Measurements from ENCODE around the gene DNAJC11.

The DNAJC11 gene

DNA sequence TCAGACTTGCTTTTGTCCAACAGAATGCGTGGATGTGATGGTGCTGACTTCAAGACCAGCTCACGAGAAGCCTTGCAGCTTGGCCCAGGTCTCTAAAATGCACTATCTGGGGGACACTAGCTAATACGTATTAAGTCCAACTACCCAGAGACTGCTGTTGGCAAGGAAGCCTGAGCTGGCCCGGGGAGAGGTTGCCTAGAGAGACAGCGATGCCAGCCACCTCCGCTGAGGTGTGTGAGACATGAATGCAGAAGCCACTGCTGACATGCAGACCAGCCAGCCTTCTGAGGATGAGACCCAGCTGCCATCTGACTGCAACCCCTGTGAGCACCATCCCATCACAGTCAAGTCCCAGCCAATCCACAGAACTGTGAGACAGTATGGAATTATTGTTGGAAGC is 44.5 kb downstream of the DNAJC11 start:
- Histone ChIP-seq H3K27ac (ENCODE audit: low read length, poor library complexity, severe bottlenecking) (no peak overlapping the region), H3K27me3 (ENCODE audit: control insufficient read depth in 1 of 2, insufficient read depth in 1 of 2, low read length in 2 of 2) (no peaks in the 10 kb centered on the region), H3K4me2 (ENCODE audit: low read length, poor library complexity, severe bottlenecking) (no peak overlapping the region), H3K4me3 (ENCODE audit: insufficient read depth in 1 of 2, low read depth in 1 of 2, low read length in 2 of 2) (no peak overlapping the region), H2BK12ac (ENCODE audit: low read length in 2 of 2) (no peak overlapping the region), H3K9ac (ENCODE audit: low read length) (no peak overlapping the region), H2AK5ac (ENCODE audit: low read length, severe bottlenecking) (no peak overlapping the region), H2BK15ac (ENCODE audit: low read depth, poor library complexity, severe bottlenecking) (no peak overlapping the region), H4K91ac (ENCODE audit: low read length) (no peak overlapping the region), H3K23ac (ENCODE audit: low read length in 2 of 2) (no peak overlapping the region), H2AFZ (ENCODE audit: low read depth, low read length) (no peak overlapping the region), H3K18ac (ENCODE audit: low read depth in 1 of 2, low read length in 2 of 2) (no peak overlapping the region), H3K4ac (ENCODE audit: low read depth in 1 of 2, low read length in 2 of 2) (no peak overlapping the region), H3K14ac (ENCODE audit: low read length in 2 of 2) (no peak overlapping the region), H2BK5ac (ENCODE audit: low read depth, low read length, poor library complexity, severe bottlenecking) (no peak overlapping the region), H4K8ac (ENCODE audit: low read length) (no peak overlapping the region), H2BK120ac (ENCODE audit: low read depth, low read length) (no peak overlapping the region), H3K4me1 (ENCODE audit: control insufficient read depth, insufficient read depth, low read depth, low read length) (peaks cover 15% of the 10 kb centered on the region), H3K36me3 (ENCODE audit: control insufficient read depth in 1 of 2, insufficient read depth in 2 of 2, low read depth in 1 of 2, low read length in 2 of 2) (peaks cover 27 to 33% of the 10 kb centered on the region in 2 experiments), H3K9me3 (ENCODE audit: control insufficient read depth, low read length) (no peaks in the 10 kb centered on the region), H3K79me1 (replicated peaks; ENCODE audit: low read length, poor library complexity, severe bottlenecking) (peaks cover 25% of the 10 kb centered on the region)
- WGBS = 97% methylated on average over 6 of the region's 6 CpGs
- DNase-seq = no peak

DNA sequence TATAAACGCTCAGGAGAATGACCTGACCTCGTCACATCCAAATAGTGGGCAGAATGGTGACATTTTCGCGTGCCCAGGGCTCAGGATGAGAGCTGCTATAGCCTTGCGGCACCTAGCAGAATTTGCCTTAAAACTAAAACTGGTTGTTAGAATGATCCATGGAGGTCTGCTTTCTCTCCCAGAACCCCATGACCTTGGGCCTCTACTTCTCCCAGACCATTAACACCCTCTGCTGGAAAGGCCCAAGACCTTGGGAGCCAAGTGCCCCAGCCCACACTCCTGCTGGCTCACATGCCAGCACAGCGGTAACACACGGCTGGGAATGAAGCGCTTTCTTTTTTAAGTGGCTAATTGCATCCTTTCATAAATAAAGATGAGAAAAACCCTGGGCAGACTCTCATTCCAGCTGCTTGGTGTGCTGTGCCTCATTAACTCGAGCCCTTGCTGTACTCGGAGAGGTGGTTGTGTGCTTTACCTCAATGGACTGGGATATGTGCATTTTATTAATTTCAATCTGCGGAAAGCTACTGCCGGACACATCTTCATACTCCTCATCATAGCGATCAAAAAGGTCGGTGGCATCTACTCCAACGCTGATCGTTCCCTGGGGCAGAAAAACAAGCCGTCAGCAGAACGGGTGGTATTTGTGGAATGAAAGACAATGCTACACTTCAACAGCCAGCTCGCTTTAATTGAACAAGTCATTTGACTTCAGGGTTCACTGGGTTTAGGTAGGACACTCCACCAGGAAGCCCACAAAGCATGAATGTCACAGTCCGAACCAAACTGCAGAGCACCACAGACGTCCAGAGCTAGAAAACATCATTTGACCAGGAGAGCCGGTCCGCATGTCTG is 48.0 kb downstream of the DNAJC11 start:
- H3K36me3 ChIP-seq (ENCODE audit: control insufficient read depth in 1 of 2, insufficient read depth in 2 of 2, low read depth in 1 of 2, low read length in 2 of 2) = peaks cover 49 to 50% of the 10 kb centered on the region in 2 experiments

DNA sequence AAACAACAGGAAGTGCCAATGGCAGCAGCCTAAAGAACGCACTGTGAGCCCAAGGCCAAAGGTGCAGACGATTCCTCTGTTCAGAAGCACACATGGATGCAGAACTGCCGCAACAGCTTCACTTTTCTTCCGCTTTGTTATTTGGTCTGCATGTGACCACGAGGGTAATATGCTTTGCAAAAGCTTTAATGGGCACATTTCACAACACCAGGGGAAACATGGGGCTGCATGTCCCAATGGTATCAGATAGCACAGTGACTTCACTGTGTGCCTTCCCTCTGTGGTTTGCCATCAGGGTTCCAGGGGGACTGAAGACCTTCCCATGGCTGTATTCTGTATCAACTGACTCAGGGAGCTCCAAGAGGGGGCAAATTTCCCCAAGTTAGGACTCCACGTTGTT is 48.6 kb downstream of the DNAJC11 start:
- H2AFZ ChIP-seq (ENCODE audit: low read depth, low read length) = no peak overlapping the region
- no peak overlapping the region for H3K9ac ChIP-seq (ENCODE audit: low read length)

More for the DNA sequence above, 48.0 kb downstream of the DNAJC11 start:
- H3K23ac ChIP-seq (ENCODE audit: low read length in 2 of 2) = no peak overlapping the region
- H3K18ac ChIP-seq (ENCODE audit: low read depth in 1 of 2, low read length in 2 of 2) = no peak overlapping the region
- no peak overlapping the region for H4K8ac ChIP-seq (ENCODE audit: low read length)
- H2BK12ac ChIP-seq (ENCODE audit: low read length in 2 of 2) = no peak overlapping the region
- no peak overlapping the region for H2AFZ ChIP-seq (ENCODE audit: low read depth, low read length)
- WGBS = 98% methylated on average over 23 of the region's 23 CpGs
- no peak overlapping the region for H3K4me3 ChIP-seq (ENCODE audit: insufficient read depth in 1 of 2, low read depth in 1 of 2, low read length in 2 of 2)
- peak overlapping the region; percentile 57 for H2AK5ac ChIP-seq (ENCODE audit: low read length, severe bottlenecking)
- peaks cover 19% of the 10 kb centered on the region for H3K79me1 ChIP-seq (replicated peaks; ENCODE audit: low read length, poor library complexity, severe bottlenecking)
- no peak for DNase-seq
- no peak overlapping the region for H2BK5ac ChIP-seq (ENCODE audit: low read depth, low read length, poor library complexity, severe bottlenecking)
- H3K27me3 ChIP-seq (ENCODE audit: control insufficient read depth in 1 of 2, insufficient read depth in 1 of 2, low read length in 2 of 2) = no peaks in the 10 kb centered on the region
- no peak overlapping the region for H4K91ac ChIP-seq (ENCODE audit: low read length)
- H3K4me1 ChIP-seq (ENCODE audit: control insufficient read depth, insufficient read depth, low read depth, low read length) = peaks cover 15% of the 10 kb centered on the region
- no peak overlapping the region for H3K4me2 ChIP-seq (ENCODE audit: low read length, poor library complexity, severe bottlenecking)
- no peak overlapping the region for H2BK120ac ChIP-seq (ENCODE audit: low read depth, low read length)
- no peak overlapping the region for H3K4ac ChIP-seq (ENCODE audit: low read depth in 1 of 2, low read length in 2 of 2)
- no peak overlapping the region for H2BK15ac ChIP-seq (ENCODE audit: low read depth, poor library complexity, severe bottlenecking)
- no peak overlapping the region for H3K14ac ChIP-seq (ENCODE audit: low read length in 2 of 2)
- no peaks in the 10 kb centered on the region for H3K9me3 ChIP-seq (ENCODE audit: control insufficient read depth, low read length)
- H3K27ac ChIP-seq (ENCODE audit: low read length, poor library complexity, severe bottlenecking) = peak overlapping the region; percentile 63
- H3K9ac ChIP-seq (ENCODE audit: low read length) = no peak overlapping the region

DNA sequence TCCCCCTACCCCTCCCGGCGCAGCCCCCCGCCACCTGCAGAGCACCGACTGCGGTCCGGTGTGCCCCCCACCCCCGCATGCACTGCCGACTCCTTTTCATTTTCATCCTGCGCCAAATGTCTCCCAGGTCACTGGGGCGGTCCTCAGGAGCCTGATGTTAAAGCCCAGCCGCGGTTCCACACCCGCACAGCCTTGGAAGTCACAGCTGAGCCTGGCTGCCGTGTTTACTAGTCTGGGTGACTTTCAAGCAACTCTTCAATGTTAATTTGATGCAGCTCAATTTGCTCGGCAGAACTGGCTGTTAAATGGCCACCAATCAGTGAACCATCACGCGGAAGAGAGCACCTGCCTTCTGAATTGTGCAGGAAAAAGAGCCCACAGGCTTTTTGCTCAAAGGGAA is 49.7 kb downstream of the DNAJC11 start:
- Histone ChIP-seq H3K79me1 (replicated peaks; ENCODE audit: low read length, poor library complexity, severe bottlenecking) (peaks cover 9% of the 10 kb centered on the region), H3K4me1 (ENCODE audit: control insufficient read depth, insufficient read depth, low read depth, low read length) (peaks cover 15% of the 10 kb centered on the region), H3K18ac (ENCODE audit: low read depth in 1 of 2, low read length in 2 of 2) (no peak overlapping the region)

More for the DNA sequence above, 48.6 kb downstream of the DNAJC11 start:
- Histone ChIP-seq H3K36me3 (ENCODE audit: control insufficient read depth in 1 of 2, insufficient read depth in 2 of 2, low read depth in 1 of 2, low read length in 2 of 2) (peaks cover 48 to 52% of the 10 kb centered on the region in 2 experiments), H3K9me3 (ENCODE audit: control insufficient read depth, low read length) (no peaks in the 10 kb centered on the region), H3K18ac (ENCODE audit: low read depth in 1 of 2, low read length in 2 of 2) (no peak overlapping the region), H3K4me2 (ENCODE audit: low read length, poor library complexity, severe bottlenecking) (no peak overlapping the region), H2BK5ac (ENCODE audit: low read depth, low read length, poor library complexity, severe bottlenecking) (no peak overlapping the region), H3K4me3 (ENCODE audit: insufficient read depth in 1 of 2, low read depth in 1 of 2, low read length in 2 of 2) (no peak overlapping the region), H4K91ac (ENCODE audit: low read length) (no peak overlapping the region), H2BK12ac (ENCODE audit: low read length in 2 of 2) (no peak overlapping the region), H3K79me1 (replicated peaks; ENCODE audit: low read length, poor library complexity, severe bottlenecking) (peaks cover 17% of the 10 kb centered on the region), H2BK15ac (ENCODE audit: low read depth, poor library complexity, severe bottlenecking) (no peak overlapping the region), H2AK5ac (ENCODE audit: low read length, severe bottlenecking) (peak overlapping the region; percentile 57), H3K23ac (ENCODE audit: low read length in 2 of 2) (no peak overlapping the region), H4K8ac (ENCODE audit: low read length) (no peak overlapping the region), H2BK120ac (ENCODE audit: low read depth, low read length) (no peak overlapping the region), H3K14ac (ENCODE audit: low read length in 2 of 2) (no peak overlapping the region), H3K27ac (ENCODE audit: low read length, poor library complexity, severe bottlenecking) (peak overlapping the region; percentile 63), H3K4ac (ENCODE audit: low read depth in 1 of 2, low read length in 2 of 2) (no peak overlapping the region), H3K4me1 (ENCODE audit: control insufficient read depth, insufficient read depth, low read depth, low read length) (peaks cover 15% of the 10 kb centered on the region), H3K27me3 (ENCODE audit: control insufficient read depth in 1 of 2, insufficient read depth in 1 of 2, low read length in 2 of 2) (no peaks in the 10 kb centered on the region)
- no peak for DNase-seq
- WGBS = 96% methylated on average over 6 of the region's 6 CpGs

More for the DNA sequence above, 49.7 kb downstream of the DNAJC11 start:
- Histone ChIP-seq H4K91ac (ENCODE audit: low read length) (no peak overlapping the region), H3K4me2 (ENCODE audit: low read length, poor library complexity, severe bottlenecking) (no peak overlapping the region), H3K27me3 (ENCODE audit: control insufficient read depth in 1 of 2, insufficient read depth in 1 of 2, low read length in 2 of 2) (no peaks in the 10 kb centered on the region), H3K9me3 (ENCODE audit: control insufficient read depth, low read length) (no peaks in the 10 kb centered on the region), H2AFZ (ENCODE audit: low read depth, low read length) (no peak overlapping the region), H2AK5ac (ENCODE audit: low read length, severe bottlenecking) (no peak overlapping the region), H3K4me3 (ENCODE audit: insufficient read depth in 1 of 2, low read depth in 1 of 2, low read length in 2 of 2) (no peak overlapping the region), H3K14ac (ENCODE audit: low read length in 2 of 2) (no peak overlapping the region), H2BK120ac (ENCODE audit: low read depth, low read length) (no peak overlapping the region), H2BK15ac (ENCODE audit: low read depth, poor library complexity, severe bottlenecking) (no peak overlapping the region), H4K8ac (ENCODE audit: low read length) (no peak overlapping the region), H3K27ac (ENCODE audit: low read length, poor library complexity, severe bottlenecking) (no peak overlapping the region), H3K23ac (ENCODE audit: low read length in 2 of 2) (no peak overlapping the region), H3K4ac (ENCODE audit: low read depth in 1 of 2, low read length in 2 of 2) (no peak overlapping the region), H2BK5ac (ENCODE audit: low read depth, low read length, poor library complexity, severe bottlenecking) (no peak overlapping the region), H2BK12ac (ENCODE audit: low read length in 2 of 2) (no peak overlapping the region), H3K9ac (ENCODE audit: low read length) (no peak overlapping the region), H3K36me3 (ENCODE audit: control insufficient read depth in 1 of 2, insufficient read depth in 2 of 2, low read depth in 1 of 2, low read length in 2 of 2) (peaks cover 43 to 45% of the 10 kb centered on the region in 2 experiments)
- 98% methylated on average over 17 of the region's 17 CpGs for WGBS
- no peak for DNase-seq
